ENCODE results near the gene BCS1L.

Gene BCS1L

GRCh38 chr2:218662377-218662776 lies 2.9 kb downstream of the BCS1L start:
- peaks cover 37% of the 10 kb centered on the region; the same call in 1 of the 2 replicates for H3K36me3 ChIP-seq (ENCODE audit: insufficient read depth, low read length)
- no peak for TF ChIP-seq EZH2phosphoT487 (IDR thresholded peaks at IDR 0.05; ENCODE audit: borderline replicate concordance)
- no peak for TF ChIP-seq CTCF (conservative IDR thresholded peaks at IDR 0.05; ENCODE audit: low read length)

GRCh38 chr2:218662827-218663226 lies 3.3 kb downstream of the BCS1L start:
- H3K36me3 ChIP-seq (ENCODE audit: insufficient read depth, low read length), result peaks cover 40% of the 10 kb centered on the region; the same call in 1 of the 2 replicates

More at GRCh38 chr2:218662377-218662776, 2.9 kb downstream of the BCS1L start:
- H3F3A ChIP-seq (ENCODE audit: low read depth), result no peaks in the 10 kb centered on the region
- no peaks in the 10 kb centered on the region for H3K27me3 ChIP-seq (ENCODE audit: insufficient read depth, low read length, poor library complexity, severe bottlenecking)
- peaks cover 26% of the 10 kb centered on the region for H3K79me2 ChIP-seq (ENCODE audit: insufficient read depth, low read length)
- no peak overlapping the region for H3K4me3 ChIP-seq (ENCODE audit: low read length, poor library complexity, severe bottlenecking)
- no peaks in the 10 kb centered on the region for H4K20me1 ChIP-seq (ENCODE audit: insufficient read depth, low read length, poor library complexity, severe bottlenecking)
- H3K9ac ChIP-seq (ENCODE audit: low read depth, low read length, poor library complexity, severe bottlenecking), result no peak overlapping the region
- peaks cover 17% of the 10 kb centered on the region for H3K4me1 ChIP-seq (ENCODE audit: insufficient read depth, low read length, poor library complexity, severe bottlenecking)
- no peaks in the 10 kb centered on the region for H3K9me2 ChIP-seq (replicated peaks; ENCODE audit: low read depth, low read length)
- no peaks in the 10 kb centered on the region for H3K9me3 ChIP-seq (ENCODE audit: insufficient read depth, low read depth, low read length)
- H2AFZ ChIP-seq (ENCODE audit: low read length), result no peak overlapping the region
- no peak overlapping the region for H3K4me2 ChIP-seq (ENCODE audit: low read depth, low read length, poor library complexity, severe bottlenecking)

GRCh38 chr2:218663901-218664300 lies 4.4 kb downstream of the BCS1L start:
- Histone ChIP-seq H3K4me2 (ENCODE audit: low read depth, low read length, poor library complexity, severe bottlenecking) (no peak overlapping the region), H4K20me1 (ENCODE audit: insufficient read depth, low read length, poor library complexity, severe bottlenecking) (no peaks in the 10 kb centered on the region), H3K9me2 (replicated peaks; ENCODE audit: low read depth, low read length) (no peaks in the 10 kb centered on the region), H2AFZ (ENCODE audit: low read length) (no peak overlapping the region), H3K27me3 (ENCODE audit: insufficient read depth, low read length, poor library complexity, severe bottlenecking) (no peaks in the 10 kb centered on the region), H3K36me3 (ENCODE audit: insufficient read depth, low read length) (peaks cover 42% of the 10 kb centered on the region; the same call in 1 of the 2 replicates), H3K9me3 (ENCODE audit: insufficient read depth, low read depth, low read length) (no peaks in the 10 kb centered on the region), H3K4me1 (ENCODE audit: insufficient read depth, low read length, poor library complexity, severe bottlenecking) (peaks cover 8% of the 10 kb centered on the region), H3F3A (ENCODE audit: low read depth) (no peaks in the 10 kb centered on the region), H3K9ac (ENCODE audit: low read depth, low read length, poor library complexity, severe bottlenecking) (no peak overlapping the region), H3K79me2 (ENCODE audit: insufficient read depth, low read length) (peaks cover 11% of the 10 kb centered on the region), H3K4me3 (ENCODE audit: low read length, poor library complexity, severe bottlenecking) (no peak overlapping the region)
- TF ChIP-seq CTCF (conservative IDR thresholded peaks at IDR 0.05; ENCODE audit: low read length) (no peak), EZH2phosphoT487 (IDR thresholded peaks at IDR 0.05; ENCODE audit: borderline replicate concordance) (no peak)

More at GRCh38 chr2:218662827-218663226, 3.3 kb downstream of the BCS1L start:
- H3K27me3 ChIP-seq (ENCODE audit: insufficient read depth, low read length, poor library complexity, severe bottlenecking), result no peaks in the 10 kb centered on the region
- H3K4me1 ChIP-seq (ENCODE audit: insufficient read depth, low read length, poor library complexity, severe bottlenecking), result peaks cover 14% of the 10 kb centered on the region
- H2AFZ ChIP-seq (ENCODE audit: low read length), result no peak overlapping the region
- no peaks in the 10 kb centered on the region for H3K9me2 ChIP-seq (replicated peaks; ENCODE audit: low read depth, low read length)
- H3K4me3 ChIP-seq (ENCODE audit: low read length, poor library complexity, severe bottlenecking), result no peak overlapping the region
- no peak overlapping the region for H3K9ac ChIP-seq (ENCODE audit: low read depth, low read length, poor library complexity, severe bottlenecking)
- H4K20me1 ChIP-seq (ENCODE audit: insufficient read depth, low read length, poor library complexity, severe bottlenecking), result no peaks in the 10 kb centered on the region
- peaks cover 22% of the 10 kb centered on the region for H3K79me2 ChIP-seq (ENCODE audit: insufficient read depth, low read length)
- no peak overlapping the region for H3K4me2 ChIP-seq (ENCODE audit: low read depth, low read length, poor library complexity, severe bottlenecking)
- no peaks in the 10 kb centered on the region for H3F3A ChIP-seq (ENCODE audit: low read depth)
- H3K9me3 ChIP-seq (ENCODE audit: insufficient read depth, low read depth, low read length), result no peaks in the 10 kb centered on the region
- TF ChIP-seq EZH2phosphoT487 (IDR thresholded peaks at IDR 0.05; ENCODE audit: borderline replicate concordance) (no peak), CTCF (conservative IDR thresholded peaks at IDR 0.05; ENCODE audit: low read length) (no peak)
